Mucosa of descending colon (tissue), 3 donors: ENCODE data around the gene ACE2. TPM values are rescaled to one million over a fixed set of nuclear protein-coding genes. Genes with fewer than 3 reads are reported as not detected.
A peak's percentile ranks its signal among the peaks of the same experiment; 100 is the strongest.

Experiments
- ATAC-seq: fragments of 200-7000 bp; cut with Tn5 transposase; one replicate; pipeline ENCODE4 v1.9.1; 2020; ENCODE audit warnings: mild to moderate bottlenecking, moderate library complexity
- DNase-seq, 3 donors: peaks; one replicate each; pipeline ENCODE4 v3.0.0-alpha.2; 2020
- H3K36me3 ChIP-seq: fragments of 200-600 bp; one replicate; pipeline ENCODE4 v1.8.0; 2021; ENCODE audit warnings: low read depth, mild to moderate bottlenecking
- H3K4me1 ChIP-seq: fragments of 200-600 bp; one replicate; pipeline ENCODE4 v1.8.0; 2021; ENCODE audit warnings: low read depth, mild to moderate bottlenecking
- H3K4me3 ChIP-seq: fragments of 200-600 bp; one replicate; pipeline ENCODE4 v1.8.0; 2021; ENCODE audit warnings: mild to moderate bottlenecking
- H3K9me3 ChIP-seq: fragments of 200-600 bp; one replicate; pipeline ENCODE4 v1.8.0; 2021; ENCODE audit warnings: mild to moderate bottlenecking
- CTCF ChIP-seq: fragments of 200-600 bp; IDR thresholded peaks from one replicate; pipeline ENCODE4 v1.8.0; 2022; ENCODE audit warnings: antibody characterized with exemption, mild to moderate bottlenecking
- intact Hi-C, 2 donors: fragments of 100-400 bp; cut with DNase I in 1 of 2; cut with micrococcal nuclease in 1 of 2; formaldehyde crosslinking; loops; one replicate each; pipeline versions ENCODE4 v1.11.0 to v1.11.1; 2022; cut with DNase I, micrococcal nuclease
- total RNA-seq, 3 donors: library from RNA; stranded (reverse); fragmentation: NEBNext Ultra II Directional in 2 of 3; extraction: Animal tissue kit (Norgen Biotek cat#: 25700) in 2 of 3; gene quantifications; one replicate each; pipeline versions ENCODE4 v1.2.1 to v1.2.4, GENCODE V29; 2021 to 2023
- donor health status: DM: no; HTN: no; CAD: no; lungs with moderate emphysema.
- donor health status: DM: no; HTN: no; CAD: no.
- donor health status: DM: no; HTN: yes; CAD: no.

Gene ACE2
- total RNA-seq, 3 donors from 2014 or later, result 23.1 to 40.8 (median 23.2) TPM

DNA sequence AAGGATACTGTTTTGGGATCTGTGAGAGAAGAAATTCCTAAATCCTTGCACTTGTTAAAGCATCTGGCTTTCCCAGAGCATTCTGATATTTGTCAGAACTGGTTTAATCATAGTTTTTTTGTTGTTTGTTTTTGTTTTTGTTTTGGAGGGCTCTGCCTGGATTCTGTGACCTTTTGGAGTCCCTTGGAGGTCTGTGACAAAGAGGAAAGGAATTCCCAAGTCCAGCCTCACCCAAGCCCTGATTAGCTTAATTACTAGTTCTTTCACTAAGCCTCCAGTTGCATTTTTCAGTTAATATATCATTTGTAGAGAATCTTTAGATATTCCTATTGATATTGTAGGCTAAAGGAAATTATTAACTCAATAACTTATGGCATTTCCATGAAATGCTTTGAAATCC, 711 bp downstream of the ACE2 start:
- no peaks in the 10 kb centered on the region for H3K36me3 ChIP-seq
- H3K4me1 ChIP-seq, result no peaks in the 10 kb centered on the region
- DNase-seq, result no peak
- no peak for TF ChIP-seq CTCF
- H3K4me3 ChIP-seq, result no peak overlapping the region
- no peaks in the 10 kb centered on the region for H3K9me3 ChIP-seq
- no peak for ATAC-seq
- intact Hi-C loops, result no loop called here

- ATAC-seq, result no peak
- Histone ChIP-seq H3K4me1 (no peaks in the 10 kb centered on the region), H3K9me3 (no peaks in the 10 kb centered on the region), H3K36me3 (no peaks in the 10 kb centered on the region), H3K4me3 (no peak overlapping the region)
- intact Hi-C loops, result no loop called here
- DNase-seq, result no peak
- no peak for TF ChIP-seq CTCF
Measured at GRCh38 chrX:15599461-15599860, 1.3 kb downstream of the ACE2 start.

DNA sequence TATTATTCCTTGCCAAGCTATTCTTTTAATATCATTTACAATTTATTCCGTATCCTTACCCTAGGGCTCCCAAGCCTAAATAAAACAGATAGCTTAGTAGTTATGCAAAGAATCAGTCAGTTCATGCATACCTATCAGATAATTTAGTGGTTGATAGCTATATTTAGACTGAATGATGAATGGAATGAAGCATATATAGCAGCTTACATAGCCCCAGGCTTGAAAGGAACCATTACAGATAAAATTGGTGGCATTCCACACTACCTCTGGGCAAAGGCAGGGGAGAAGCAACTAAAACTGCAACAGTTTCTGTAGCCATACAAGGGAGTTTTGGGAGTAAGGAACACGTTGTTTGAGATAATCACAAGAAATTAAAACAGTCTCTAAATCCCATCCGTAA, 2.7 kb downstream of the ACE2 start:
- no peak for TF ChIP-seq CTCF
- DNase-seq, result no peak
- ATAC-seq, result no peak
- intact Hi-C loops, result no loop called here
- Histone ChIP-seq H3K4me3 (no peak overlapping the region), H3K9me3 (no peaks in the 10 kb centered on the region), H3K36me3 (no peaks in the 10 kb centered on the region), H3K4me1 (no peaks in the 10 kb centered on the region)

DNA sequence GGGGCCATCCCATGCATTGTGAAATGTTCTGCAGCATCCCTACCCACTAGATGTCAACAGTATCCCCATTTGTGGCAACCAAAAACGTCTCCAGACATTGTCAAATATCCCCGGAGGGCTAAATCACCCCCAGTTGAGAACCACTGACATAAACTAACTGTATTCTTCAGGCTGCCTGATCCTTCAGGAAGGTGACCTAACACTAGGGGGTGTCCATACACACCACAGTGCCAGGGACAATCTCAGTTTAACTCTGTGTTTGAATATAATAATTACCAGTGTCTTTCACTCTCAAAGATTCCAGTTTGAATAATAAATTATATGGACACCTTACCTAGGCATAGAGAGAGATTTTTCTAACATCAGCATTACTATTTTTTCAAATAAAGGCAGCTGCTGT, 6.4 kb downstream of the ACE2 start:
- Histone ChIP-seq H3K9me3 (no peaks in the 10 kb centered on the region), H3K4me1 (no peaks in the 10 kb centered on the region), H3K36me3 (no peaks in the 10 kb centered on the region), H3K4me3 (no peak overlapping the region)
- no peak for TF ChIP-seq CTCF
- intact Hi-C loops, result no loop called here
- no peak for DNase-seq
- ATAC-seq, result no peak

DNA sequence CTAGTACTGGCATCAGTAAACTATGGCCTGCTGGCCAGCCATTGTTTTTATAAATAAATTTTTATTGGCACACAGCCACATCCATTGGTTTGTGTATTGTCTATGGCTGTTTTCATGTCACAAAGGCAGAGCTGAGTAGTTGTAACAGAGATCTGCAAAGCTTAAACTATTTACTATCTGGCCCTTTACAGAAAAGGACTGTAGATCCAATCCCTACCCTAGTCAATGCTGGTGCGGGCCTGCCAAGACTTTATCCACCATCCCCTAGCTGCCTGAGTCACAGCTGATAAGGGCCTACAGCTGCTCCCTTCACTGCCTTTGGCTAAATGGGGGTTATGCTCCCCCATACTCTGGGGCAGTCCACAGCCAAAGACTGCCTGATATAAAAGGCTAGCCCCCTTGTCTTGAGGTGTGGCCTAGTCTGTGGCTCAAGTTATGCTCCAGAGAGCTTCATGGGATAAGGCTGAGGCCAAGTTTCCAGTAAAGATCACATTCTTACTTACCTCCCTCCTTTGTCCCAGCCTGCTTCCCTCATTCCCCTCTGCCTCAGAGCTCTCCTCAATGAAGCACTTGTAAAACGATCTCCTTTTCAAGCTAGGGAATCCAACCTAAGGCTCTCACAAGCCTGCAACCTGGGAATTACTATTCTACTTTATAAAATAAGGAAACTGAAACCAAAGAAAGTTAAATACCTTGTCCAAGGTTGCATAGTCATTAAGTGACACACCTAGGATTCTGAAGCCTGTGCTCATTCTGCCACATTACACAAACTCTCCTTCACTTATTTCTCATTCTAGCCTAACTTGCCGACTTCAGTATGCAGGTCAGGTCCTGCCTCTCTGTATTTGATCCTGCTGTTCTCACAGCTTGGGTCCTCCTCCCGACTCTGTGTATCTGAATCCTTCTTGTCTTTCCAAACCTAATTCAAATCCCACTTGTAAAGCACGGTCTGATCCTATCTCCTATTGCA, 20.7 kb downstream of the ACE2 start:
- no peak overlapping the region for H3K4me3 ChIP-seq
- no peak for TF ChIP-seq CTCF
- no peaks in the 10 kb centered on the region for H3K4me1 ChIP-seq
- DNase-seq, result no peak
- no peaks in the 10 kb centered on the region for H3K36me3 ChIP-seq
- peak; percentile 90 for ATAC-seq
- no peaks in the 10 kb centered on the region for H3K9me3 ChIP-seq
- intact Hi-C loops, result no loop called here
